Measurements from ENCODE around the gene ELMO1.

GRCh38 chr7:37342176-37342687 lies 106.4 kb downstream of the ELMO1 start:
- no peak for TF ChIP-seq FOXA1 (IDR thresholded peaks at IDR 0.05)
- TF ChIP-seq CTCF (IDR thresholded peaks at IDR 0.05; ENCODE audit: low read depth, low read length, missing input control): no peak
- TF ChIP-seq SP1 (IDR thresholded peaks at IDR 0.05): no peak
- no peak for TF ChIP-seq ATF3 (IDR thresholded peaks at IDR 0.05)
- no peak for TF ChIP-seq YY1 (IDR thresholded peaks at IDR 0.05)
- no peak for TF ChIP-seq ZBTB33 (IDR thresholded peaks at IDR 0.05)
- TF ChIP-seq JUND (IDR thresholded peaks at IDR 0.05): no peak
- TF ChIP-seq TAF1 (conservative IDR thresholded peaks at IDR 0.05): no peak
- TF ChIP-seq RAD21 (IDR thresholded peaks at IDR 0.05): no peak
- TF ChIP-seq MAX (IDR thresholded peaks at IDR 0.05): no peak
- TF ChIP-seq REST (IDR thresholded peaks at IDR 0.05): no peak
- TF ChIP-seq HNF4A (conservative IDR thresholded peaks at IDR 0.05): no peak
- no peak for TF ChIP-seq RXRA (IDR thresholded peaks at IDR 0.05)
- no peak for TF ChIP-seq GABPA (IDR thresholded peaks at IDR 0.05 in 1 of 2, conservative IDR thresholded peaks at IDR 0.05 in 1 of 2)

Measured in liver (tissue), 3 donors.